Activated CD4-positive, alpha-beta T cell treated with anti-CD3 and anti-CD28 coated beads, Interleukin-10, Interleukin-2, amounts not matched to agents 100 ng/mL and 50 ng/mL, durations not matched to agents 16 hours and 8 hours (primary cell): ENCODE results near the gene CDH15.
"Not testable (repeated sequence)": the region's sequence is repeated elsewhere in the genome, so short reads cannot be mapped to it uniquely, and the experiment has no call there.

ENCODE experiments used
- DNase-seq: peaks from one replicate; pipeline ENCODE4 v3.0.0-alpha.2; 2020

Gene CDH15

GRCh38 chr16:89157778-89158177 is 13.8 kb upstream of the CDH15 start:
- DNase-seq, result no peak

- DNase-seq, result no peak
These were observed 12.3 kb upstream of the CDH15 start for GRCh38 chr16:89159066-89159849.

- no peak for DNase-seq
These were observed 11.6 kb upstream of the CDH15 start for GRCh38 chr16:89159850-89160354.

GRCh38 chr16:89160977-89161701 is 10.4 kb upstream of the CDH15 start:
- DNase-seq, result no peak

- DNase-seq, result no peak
These were observed 9.5 kb upstream of the CDH15 start for GRCh38 chr16:89161763-89162713.

- no peak for DNase-seq
These were observed 8.3 kb upstream of the CDH15 start for GRCh38 chr16:89163297-89163696.

GRCh38 chr16:89164436-89164835 is 7.1 kb upstream of the CDH15 start:
- DNase-seq, result no peak

- DNase-seq, result no peak
These were observed 6.5 kb upstream of the CDH15 start for GRCh38 chr16:89164847-89165680.

- DNase-seq, result not testable (repeated sequence)
These were observed 5.9 kb upstream of the CDH15 start for GRCh38 chr16:89165681-89165979.

- DNase-seq, result no peak
These were observed 4.7 kb upstream of the CDH15 start for GRCh38 chr16:89166696-89167424.

- DNase-seq, result peak; percentile 89
These were observed 4.1 kb upstream of the CDH15 start for GRCh38 chr16:89167425-89167941.

GRCh38 chr16:89168381-89169189 is 3.0 kb upstream of the CDH15 start:
- no peak for DNase-seq

GRCh38 chr16:89169778-89170177 is 1.8 kb upstream of the CDH15 start:
- no peak for DNase-seq

- DNase-seq, result peak; percentile 26
These were observed 967 bp upstream of the CDH15 start for GRCh38 chr16:89170346-89171215.

GRCh38 chr16:89172171-89172527 is 601 bp downstream of the CDH15 start:
- no peak for DNase-seq

- no peak for DNase-seq
These were observed 1.1 kb downstream of the CDH15 start for GRCh38 chr16:89172528-89173173.

GRCh38 chr16:89173174-89173921 is 1.8 kb downstream of the CDH15 start:
- DNase-seq, result no peak
